ENCODE results near the gene ANKS1A. TPM values are rescaled to one million over a fixed set of nuclear protein-coding genes. Genes with fewer than 3 reads are reported as not detected.

Gene ANKS1A
- total RNA-seq, 2 donors from 2014 or later: 12.2 to 15.0 TPM

- Mint-ChIP-seq H3K4me3 (no peak overlapping the region), H3K9me3 (no peaks in the 10 kb centered on the region), H3K36me3 (no peaks in the 10 kb centered on the region), H3K27me3 (no peaks in the 10 kb centered on the region), H3K27ac (no peak overlapping the region), H3K4me1 (ENCODE audit: low read depth in 2 of 2) (peaks cover 17 to 18% of the 10 kb centered on the region in 2 donors)
- DNase-seq (ENCODE audit: low spot score) (no peak), ATAC-seq (no peak)
Measured at GRCh38 chr6:35014341-35014740, 125.3 kb downstream of the ANKS1A start.

DNA sequence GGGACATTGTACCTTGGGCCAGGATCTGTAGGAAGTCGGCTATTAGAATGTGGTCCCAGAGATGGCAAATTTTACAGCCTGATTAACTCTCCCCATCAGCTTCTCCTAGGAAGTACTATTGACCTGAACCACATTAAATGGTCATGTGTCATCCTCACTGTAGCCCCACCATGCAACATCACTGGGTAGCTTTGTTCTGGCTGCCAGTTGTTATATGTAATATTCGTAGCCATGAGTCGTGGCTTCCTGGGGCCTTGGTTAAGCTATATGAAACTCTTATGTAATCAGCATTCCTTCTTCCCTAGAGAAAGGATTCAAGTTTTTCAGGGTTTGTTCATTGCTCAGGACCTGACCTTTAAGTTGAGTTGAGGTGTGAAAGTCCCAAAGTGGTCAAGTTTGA, 125.7 kb downstream of the ANKS1A start:
- DNase-seq (ENCODE audit: low spot score): no peak

DNA sequence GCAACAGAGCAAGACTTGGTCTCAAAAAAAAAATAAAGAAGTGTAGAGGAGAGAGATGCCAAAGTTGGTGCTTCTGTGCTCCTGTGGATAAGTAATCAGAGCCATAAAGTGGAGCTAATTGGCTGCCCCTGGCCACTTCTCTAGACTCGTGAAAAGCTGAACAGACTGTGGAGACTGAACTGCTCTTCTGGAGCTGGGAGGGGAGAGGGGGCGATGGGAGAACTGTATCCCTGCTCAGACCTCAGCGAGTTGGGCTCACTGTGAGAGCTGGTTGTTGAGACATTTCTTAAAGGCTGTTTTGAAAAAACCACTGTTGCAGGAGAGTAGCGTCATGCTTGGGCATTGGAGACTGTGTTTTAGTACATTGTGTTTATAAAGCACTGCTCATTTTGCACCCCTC, 126.4 kb downstream of the ANKS1A start:
- no peaks in the 10 kb centered on the region for H3K36me3 Mint-ChIP-seq
- H3K9me3 Mint-ChIP-seq: no peaks in the 10 kb centered on the region
- no peak overlapping the region for H3K4me3 Mint-ChIP-seq
- ATAC-seq (no peak), DNase-seq (ENCODE audit: low spot score) (no peak)
- H3K4me1 Mint-ChIP-seq (ENCODE audit: low read depth in 2 of 2): peaks cover 14 to 18% of the 10 kb centered on the region in 2 donors
- H3K27ac Mint-ChIP-seq: no peak overlapping the region
- H3K27me3 Mint-ChIP-seq: no peaks in the 10 kb centered on the region

More for the DNA sequence above, 125.7 kb downstream of the ANKS1A start:
- Mint-ChIP-seq H3K9me3 (no peaks in the 10 kb centered on the region), H3K4me3 (no peak overlapping the region), H3K27me3 (no peaks in the 10 kb centered on the region), H3K27ac (no peak overlapping the region), H3K36me3 (no peaks in the 10 kb centered on the region), H3K4me1 (ENCODE audit: low read depth in 2 of 2) (peaks cover 17 to 19% of the 10 kb centered on the region in 2 donors)
- no peak for ATAC-seq

GRCh38 chr6:35015996-35016395, 126.9 kb downstream of the ANKS1A start:
- ATAC-seq: no peak
- H3K27ac Mint-ChIP-seq: no peak overlapping the region
- no peaks in the 10 kb centered on the region for H3K9me3 Mint-ChIP-seq
- no peak overlapping the region for H3K4me3 Mint-ChIP-seq
- no peaks in the 10 kb centered on the region for H3K27me3 Mint-ChIP-seq
- H3K4me1 Mint-ChIP-seq (ENCODE audit: low read depth in 2 of 2): peaks cover 9 to 13% of the 10 kb centered on the region in 2 donors
- no peaks in the 10 kb centered on the region for H3K36me3 Mint-ChIP-seq
- DNase-seq (ENCODE audit: low spot score): no peak

- H3K4me1 Mint-ChIP-seq (ENCODE audit: low read depth in 2 of 2): peaks cover 2 to 5% of the 10 kb centered on the region in 2 donors
- ATAC-seq (no peak), DNase-seq (ENCODE audit: low spot score) (no peak)
- no peaks in the 10 kb centered on the region for H3K9me3 Mint-ChIP-seq
- no peak overlapping the region for H3K27ac Mint-ChIP-seq
- H3K27me3 Mint-ChIP-seq: no peaks in the 10 kb centered on the region
- H3K36me3 Mint-ChIP-seq: no peaks in the 10 kb centered on the region
- no peak overlapping the region for H3K4me3 Mint-ChIP-seq
Measured at GRCh38 chr6:35016502-35017321, 127.7 kb downstream of the ANKS1A start.

DNA sequence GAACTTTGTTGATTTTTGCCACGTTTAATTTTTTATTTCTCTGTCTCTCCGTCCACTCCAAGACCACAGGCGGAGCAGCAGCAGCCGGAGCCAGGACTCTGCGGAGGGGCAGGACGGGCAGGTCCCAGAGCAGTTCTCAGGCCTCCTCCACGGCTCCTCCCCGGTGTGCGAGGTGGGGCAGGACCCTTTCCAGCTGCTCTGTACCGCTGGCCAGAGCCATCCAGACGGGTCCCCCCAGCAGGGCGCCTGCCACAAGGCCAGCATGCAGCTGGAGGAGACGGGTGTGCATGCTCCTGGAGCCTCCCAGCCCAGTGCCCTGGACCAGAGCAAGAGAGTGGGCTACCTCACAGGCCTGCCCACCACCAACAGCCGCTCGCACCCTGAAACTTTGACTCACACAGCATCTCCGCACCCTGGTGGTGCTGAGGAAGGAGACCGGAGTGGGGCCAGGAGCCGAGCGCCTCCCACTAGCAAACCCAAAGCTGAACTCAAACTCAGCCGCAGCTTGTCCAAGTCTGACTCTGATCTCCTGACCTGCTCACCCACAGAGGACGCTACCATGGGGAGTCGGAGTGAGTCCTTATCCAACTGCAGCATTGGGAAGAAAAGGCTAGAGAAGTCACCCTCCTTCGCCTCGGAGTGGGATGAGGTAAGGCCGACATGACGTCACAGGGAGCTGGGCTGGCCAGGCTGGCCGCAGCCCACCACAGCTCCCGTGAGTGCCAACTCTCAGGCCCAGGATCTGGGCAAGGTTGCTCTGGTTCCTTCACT, 128.5 kb downstream of the ANKS1A start:
- H3K4me3 Mint-ChIP-seq: no peak overlapping the region
- ATAC-seq (peak; percentile 26 to 37), DNase-seq (ENCODE audit: low spot score) (no peak)
- no peaks in the 10 kb centered on the region for H3K36me3 Mint-ChIP-seq
- peaks cover 0 to 5% of the 10 kb centered on the region in 2 donors for H3K4me1 Mint-ChIP-seq (ENCODE audit: low read depth in 2 of 2)
- H3K27ac Mint-ChIP-seq: no peak overlapping the region
- no peaks in the 10 kb centered on the region for H3K9me3 Mint-ChIP-seq
- no peaks in the 10 kb centered on the region for H3K27me3 Mint-ChIP-seq

- DNase-seq (ENCODE audit: low spot score): no peak
- peaks cover 0 to 5% of the 10 kb centered on the region in 2 donors for H3K4me1 Mint-ChIP-seq (ENCODE audit: low read depth in 2 of 2)
- ATAC-seq: no peak
- no peak overlapping the region for H3K4me3 Mint-ChIP-seq
- no peaks in the 10 kb centered on the region for H3K36me3 Mint-ChIP-seq
- H3K27me3 Mint-ChIP-seq: no peaks in the 10 kb centered on the region
- H3K27ac Mint-ChIP-seq: no peak overlapping the region
- H3K9me3 Mint-ChIP-seq: no peaks in the 10 kb centered on the region
Measured at GRCh38 chr6:35018182-35018519, 129.1 kb downstream of the ANKS1A start.

DNA sequence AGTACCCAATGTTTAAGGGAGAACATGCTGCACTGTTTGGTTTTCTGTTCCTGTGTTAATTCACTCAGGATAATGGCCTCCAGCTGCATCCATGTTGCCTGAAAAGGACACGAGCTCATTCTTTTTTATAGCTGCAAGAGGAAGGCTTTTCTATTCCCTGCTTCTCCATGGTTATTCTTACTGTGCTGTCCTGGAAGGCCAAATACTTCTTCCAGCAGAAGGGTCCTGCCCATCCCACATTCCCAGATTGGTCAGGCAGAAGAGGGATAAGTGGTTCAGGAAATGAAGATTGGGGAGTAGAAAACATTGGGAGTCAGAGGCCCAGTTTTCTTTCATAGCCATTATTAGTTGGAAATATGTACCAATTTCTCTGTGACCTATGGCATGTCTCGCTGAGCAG, 129.7 kb downstream of the ANKS1A start:
- Mint-ChIP-seq H3K4me1 (ENCODE audit: low read depth in 2 of 2) (peaks cover 0 to 5% of the 10 kb centered on the region in 2 donors), H3K27me3 (no peaks in the 10 kb centered on the region), H3K9me3 (no peaks in the 10 kb centered on the region), H3K27ac (no peak overlapping the region), H3K4me3 (no peak overlapping the region), H3K36me3 (no peaks in the 10 kb centered on the region)
- ATAC-seq (no peak), DNase-seq (ENCODE audit: low spot score) (no peak)

DNA sequence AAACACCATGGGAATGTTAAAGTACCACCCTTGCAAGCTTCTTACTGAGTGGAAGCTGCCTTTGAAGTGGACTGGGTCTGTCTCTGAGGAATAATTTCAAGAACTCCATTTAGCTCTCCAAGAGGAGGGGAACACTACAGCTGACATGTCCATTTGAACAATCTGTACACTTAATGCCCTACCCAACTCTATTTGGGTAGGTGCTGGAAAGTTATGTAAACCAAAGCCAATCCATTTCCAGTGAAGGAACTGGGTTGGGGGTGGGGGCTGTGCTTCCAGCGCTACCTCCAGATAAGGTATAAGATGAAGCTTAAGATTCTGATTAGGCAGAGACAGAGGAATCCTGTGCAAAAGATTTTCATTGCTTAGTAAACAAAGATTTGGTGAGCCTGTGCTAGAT, 130.1 kb downstream of the ANKS1A start:
- Mint-ChIP-seq H3K9me3 (no peaks in the 10 kb centered on the region), H3K27me3 (no peaks in the 10 kb centered on the region), H3K27ac (no peak overlapping the region), H3K36me3 (no peaks in the 10 kb centered on the region), H3K4me3 (no peak overlapping the region), H3K4me1 (ENCODE audit: low read depth in 2 of 2) (peaks cover 0 to 5% of the 10 kb centered on the region in 2 donors)
- ATAC-seq: no peak
- DNase-seq (ENCODE audit: low spot score): no peak

DNA sequence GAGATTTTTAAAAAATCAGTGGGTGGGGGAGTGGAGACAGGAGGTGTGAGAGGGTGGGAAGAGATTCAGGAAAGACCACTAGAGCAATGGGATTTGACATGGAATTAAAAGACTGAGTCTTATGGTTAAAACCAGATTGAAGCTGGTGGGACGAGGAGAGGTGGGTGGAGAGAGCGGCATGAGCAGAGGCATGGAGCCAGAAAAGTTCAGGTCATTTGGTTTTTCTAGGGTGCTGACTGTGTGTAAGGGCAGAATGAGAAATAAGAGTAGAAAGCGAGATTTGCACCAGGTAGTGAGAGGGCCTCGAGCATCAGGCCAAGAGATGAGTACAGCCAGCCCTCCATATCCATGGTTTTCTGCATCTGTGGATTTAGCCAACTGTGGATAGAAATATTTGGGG, 130.8 kb downstream of the ANKS1A start:
- H3K4me1 Mint-ChIP-seq (ENCODE audit: low read depth in 2 of 2): peaks cover 0 to 5% of the 10 kb centered on the region in 2 donors
- DNase-seq (ENCODE audit: low spot score): no peak
- no peaks in the 10 kb centered on the region for H3K9me3 Mint-ChIP-seq
- no peak overlapping the region for H3K4me3 Mint-ChIP-seq
- H3K36me3 Mint-ChIP-seq: no peaks in the 10 kb centered on the region
- ATAC-seq: no peak
- H3K27me3 Mint-ChIP-seq: no peaks in the 10 kb centered on the region
- no peak overlapping the region for H3K27ac Mint-ChIP-seq

DNA sequence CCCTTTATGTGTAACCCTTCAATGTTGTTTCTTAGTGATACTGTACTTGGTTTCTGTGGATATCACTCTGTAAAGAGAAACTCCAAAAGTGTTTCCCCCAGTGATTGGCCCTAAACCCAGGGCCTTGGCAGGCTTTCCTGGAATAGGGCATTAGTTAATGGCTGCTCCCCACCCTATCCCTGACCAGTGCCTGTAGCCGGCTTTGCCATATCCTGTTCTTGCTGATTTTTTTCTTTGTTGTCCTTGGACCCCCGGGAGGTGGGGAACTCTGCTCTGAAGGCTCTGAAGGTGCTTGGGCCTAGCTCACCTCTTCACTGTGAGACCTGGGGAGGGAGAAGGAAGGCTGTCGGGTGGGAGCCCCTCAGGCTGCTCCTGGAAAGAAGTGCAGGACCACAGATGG, 131.9 kb downstream of the ANKS1A start:
- Mint-ChIP-seq H3K27me3 (no peaks in the 10 kb centered on the region), H3K4me3 (no peak overlapping the region), H3K9me3 (no peaks in the 10 kb centered on the region), H3K36me3 (no peaks in the 10 kb centered on the region), H3K4me1 (ENCODE audit: low read depth in 2 of 2) (peaks cover 0 to 10% of the 10 kb centered on the region in 2 donors), H3K27ac (no peak overlapping the region)
- ATAC-seq (no peak), DNase-seq (ENCODE audit: low spot score) (no peak)

DNA sequence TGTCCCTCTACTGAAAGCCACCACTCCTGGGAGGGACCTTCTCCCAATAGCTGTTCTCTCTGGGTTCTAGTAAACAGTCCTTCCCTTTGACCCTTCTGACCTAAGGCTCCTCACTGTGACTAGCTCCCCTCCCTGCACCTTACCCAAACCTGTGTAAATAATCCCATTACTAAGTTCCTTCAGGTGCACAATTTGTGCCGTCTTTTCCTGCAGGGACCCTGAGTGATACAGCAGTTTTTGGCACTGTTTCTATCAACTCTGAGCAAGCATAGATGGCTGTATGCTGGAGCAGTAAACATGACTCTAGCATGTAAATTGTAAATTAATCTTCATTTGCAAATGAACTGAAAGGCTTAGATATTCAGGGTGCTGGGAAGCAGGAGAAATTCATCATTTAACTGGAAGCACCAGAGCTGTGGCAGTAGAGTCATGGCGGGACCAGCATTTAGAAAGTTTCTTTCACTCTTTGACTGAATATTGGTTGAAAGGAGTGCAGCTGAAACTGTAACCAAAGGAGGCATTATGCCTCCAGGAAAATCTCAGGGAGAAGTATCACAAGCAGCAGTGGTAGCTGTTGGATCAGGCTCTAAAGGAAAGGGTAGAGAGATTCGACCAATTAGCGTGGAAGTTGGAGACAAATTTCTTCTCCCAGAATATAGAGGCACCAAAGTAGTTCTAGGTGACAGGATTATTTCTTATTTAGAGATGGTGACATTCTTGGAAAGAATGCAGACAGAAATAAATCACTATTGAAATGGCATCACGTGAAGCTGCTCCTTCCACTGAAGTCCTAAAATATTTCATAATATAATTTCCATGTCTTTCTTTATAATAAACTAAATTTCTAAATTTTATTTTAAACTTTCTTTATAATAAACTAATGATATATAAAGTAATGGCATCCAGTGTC, 134.3 kb downstream of the ANKS1A start:
- H3K27ac Mint-ChIP-seq: no peak overlapping the region
- DNase-seq (ENCODE audit: low spot score): no peak
- ATAC-seq: no peak
- H3K36me3 Mint-ChIP-seq: no peaks in the 10 kb centered on the region
- H3K4me1 Mint-ChIP-seq (ENCODE audit: low read depth in 2 of 2): peaks cover 0 to 14% of the 10 kb centered on the region in 2 donors
- no peaks in the 10 kb centered on the region for H3K9me3 Mint-ChIP-seq
- no peak overlapping the region for H3K4me3 Mint-ChIP-seq
- H3K27me3 Mint-ChIP-seq: no peaks in the 10 kb centered on the region

DNA sequence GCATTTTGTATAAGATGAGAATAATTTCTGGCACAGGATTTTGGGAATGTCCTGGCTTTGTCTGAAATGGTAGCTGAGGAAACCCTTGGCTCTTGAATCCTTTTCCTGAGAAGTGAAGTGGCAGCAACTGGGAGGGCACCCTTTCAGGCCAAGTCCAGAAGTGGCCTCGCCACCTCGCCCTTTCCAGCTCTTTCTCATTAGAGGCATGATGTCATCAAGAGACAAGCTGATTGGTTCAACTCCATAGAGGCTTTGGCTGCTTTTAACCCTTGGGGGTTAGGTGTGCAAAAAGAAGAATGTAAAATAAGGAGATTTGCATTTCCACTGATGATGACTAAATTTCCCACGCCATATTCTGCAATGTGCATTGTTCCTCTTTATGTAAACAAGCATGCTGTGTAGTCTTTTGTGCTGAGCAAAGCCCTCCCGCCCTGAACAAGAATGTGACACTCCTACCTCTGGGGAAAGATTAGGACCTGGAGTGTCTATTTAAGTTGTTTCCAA, 135.5 kb downstream of the ANKS1A start:
- no peaks in the 10 kb centered on the region for H3K36me3 Mint-ChIP-seq
- H3K4me3 Mint-ChIP-seq: no peak overlapping the region
- H3K4me1 Mint-ChIP-seq (ENCODE audit: low read depth in 2 of 2): peaks cover 0 to 11% of the 10 kb centered on the region in 2 donors
- no peaks in the 10 kb centered on the region for H3K27me3 Mint-ChIP-seq
- H3K27ac Mint-ChIP-seq: no peak overlapping the region
- no peaks in the 10 kb centered on the region for H3K9me3 Mint-ChIP-seq
- DNase-seq (ENCODE audit: low spot score) (no peak), ATAC-seq (no peak)

Data from natural killer cell treated with Interleukin-12 subunit alpha and Interleukin-12 subunit beta and Interleukin-15 and Interleukin-18, amount 100 ng/mL, for 72 hours (primary cell).